ENCODE data around the gene PRRC2A.
A peak's percentile ranks its signal among the peaks of the same experiment; 100 is the strongest.

Gene PRRC2A

DNA sequence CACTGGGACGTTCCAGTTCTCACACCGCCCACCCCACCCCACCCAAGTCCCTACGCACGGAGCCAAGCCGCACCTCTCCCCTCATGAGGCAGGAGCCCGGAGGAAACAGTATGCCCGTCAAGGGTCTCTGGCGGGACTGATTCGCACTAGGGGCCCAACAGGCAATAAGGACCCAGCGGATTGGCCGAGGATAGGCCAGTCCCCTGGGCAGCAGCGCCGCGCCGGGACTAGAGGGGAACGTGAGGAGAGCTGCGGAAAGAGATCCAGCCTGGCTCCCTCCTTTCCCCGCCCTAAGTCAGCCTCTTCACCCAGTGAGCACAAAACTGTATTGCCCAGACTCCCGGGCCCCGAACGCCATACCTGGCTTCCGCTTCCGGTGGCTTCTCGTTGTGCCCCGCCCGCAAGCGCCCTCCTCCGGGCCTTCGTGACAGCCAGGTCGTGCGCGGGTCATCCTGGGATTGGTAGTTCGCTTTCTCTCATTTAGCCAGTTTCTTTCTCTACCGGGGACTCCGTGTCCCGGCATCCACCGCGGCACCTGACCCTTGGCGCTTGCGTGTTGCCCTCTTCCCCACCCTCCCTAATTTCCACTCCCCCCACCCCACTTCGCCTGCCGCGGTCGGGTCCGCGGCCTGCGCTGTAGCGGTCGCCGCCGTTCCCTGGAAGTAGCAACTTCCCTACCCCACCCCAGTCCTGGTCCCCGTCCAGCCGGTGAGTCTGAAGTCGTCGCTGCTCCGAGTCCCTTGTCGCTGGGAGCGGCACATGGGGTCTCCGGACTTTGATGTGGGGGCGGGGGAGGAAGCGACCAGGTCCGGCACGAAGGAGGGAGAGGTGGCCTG is 45.2 kb downstream of the PRRC2A start, which contains the start of gene CSNK2B:
CSNK2B (plus strand) TSS at position 580 of the 836 bp plus-strand sequence. CDS start 752 bp downstream, outside the sequence.
- Histone ChIP-seq H3K27me3 (no peaks in the 10 kb centered on the region), H3K9me3 (no peaks in the 10 kb centered on the region), H3K4me1 (no peaks in the 10 kb centered on the region), H3K4me3 (ENCODE audit: low read depth, low read length) (peak within 1 kb of the TSS; percentile 87), H3K36me3 (peaks cover 44% of the 10 kb centered on the region)
- TF ChIP-seq, protein P1, sequence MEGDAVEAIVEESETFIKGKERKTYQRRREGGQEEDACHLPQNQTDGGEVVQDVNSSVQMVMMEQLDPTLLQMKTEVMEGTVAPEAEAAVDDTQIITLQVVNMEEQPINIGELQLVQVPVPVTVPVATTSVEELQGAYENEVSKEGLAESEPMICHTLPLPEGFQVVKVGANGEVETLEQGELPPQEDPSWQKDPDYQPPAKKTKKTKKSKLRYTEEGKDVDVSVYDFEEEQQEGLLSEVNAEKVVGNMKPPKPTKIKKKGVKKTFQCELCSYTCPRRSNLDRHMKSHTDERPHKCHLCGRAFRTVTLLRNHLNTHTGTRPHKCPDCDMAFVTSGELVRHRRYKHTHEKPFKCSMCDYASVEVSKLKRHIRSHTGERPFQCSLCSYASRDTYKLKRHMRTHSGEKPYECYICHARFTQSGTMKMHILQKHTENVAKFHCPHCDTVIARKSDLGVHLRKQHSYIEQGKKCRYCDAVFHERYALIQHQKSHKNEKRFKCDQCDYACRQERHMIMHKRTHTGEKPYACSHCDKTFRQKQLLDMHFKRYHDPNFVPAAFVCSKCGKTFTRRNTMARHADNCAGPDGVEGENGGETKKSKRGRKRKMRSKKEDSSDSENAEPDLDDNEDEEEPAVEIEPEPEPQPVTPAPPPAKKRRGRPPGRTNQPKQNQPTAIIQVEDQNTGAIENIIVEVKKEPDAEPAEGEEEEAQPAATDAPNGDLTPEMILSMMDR (IDR thresholded peaks at IDR 0.05; ENCODE audit: low read depth, low read length): 0 out of 2 replicates have a peak, but pooled peaks have one; percentile 5
- peak; percentile 98 for DNase-seq

DNA sequence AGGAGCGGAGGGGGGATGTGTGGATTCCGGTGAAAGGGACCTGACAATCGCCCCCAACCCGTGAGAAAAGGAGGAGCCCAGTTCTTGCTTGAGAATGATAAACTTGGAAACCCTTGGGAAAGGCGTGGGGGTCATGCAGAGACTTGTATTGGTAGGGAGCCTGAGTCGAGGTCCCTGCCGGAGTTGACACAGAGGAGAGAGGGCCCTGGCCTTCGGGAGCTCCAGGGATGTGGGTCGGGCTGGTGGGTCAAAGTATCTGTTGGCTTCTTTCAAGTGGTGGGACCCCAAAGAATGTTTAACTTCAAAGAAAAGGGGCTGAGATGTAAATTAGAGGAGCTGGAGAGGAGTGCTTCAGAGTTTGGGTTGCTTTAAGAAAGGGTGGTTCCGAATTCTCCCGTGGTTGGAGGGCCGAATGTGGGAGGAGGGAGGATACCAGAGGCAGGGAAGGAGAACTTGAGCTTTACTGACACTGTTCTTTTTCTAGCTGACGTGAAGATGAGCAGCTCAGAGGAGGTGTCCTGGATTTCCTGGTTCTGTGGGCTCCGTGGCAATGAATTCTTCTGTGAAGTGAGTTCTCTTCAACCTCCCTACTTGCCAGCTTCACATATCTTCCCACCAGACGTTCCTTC is 45.9 kb downstream of the PRRC2A start:
- peak overlapping the region; percentile 87 for H3K4me3 ChIP-seq (ENCODE audit: low read depth, low read length)
- peaks cover 52% of the 10 kb centered on the region for H3K36me3 ChIP-seq

DNA sequence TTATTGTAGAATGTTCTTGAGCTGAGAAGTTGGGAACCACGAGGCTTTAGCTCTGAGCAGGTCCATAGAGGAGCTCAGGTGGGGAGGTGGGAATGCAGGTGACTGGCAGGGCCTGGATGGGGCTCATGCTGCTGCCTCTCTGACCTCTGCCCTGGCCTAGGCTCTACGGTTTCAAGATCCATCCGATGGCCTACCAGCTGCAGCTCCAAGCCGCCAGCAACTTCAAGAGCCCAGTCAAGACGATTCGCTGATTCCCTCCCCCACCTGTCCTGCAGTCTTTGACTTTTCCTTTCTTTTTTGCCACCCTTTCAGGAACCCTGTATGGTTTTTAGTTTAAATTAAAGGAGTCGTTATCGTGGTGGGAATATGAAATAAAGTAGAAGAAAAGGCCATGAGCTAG is 49.2 kb downstream of the PRRC2A start, which contains the start of gene LY6G5B:
LY6G5B (plus strand) TSS at position 301 of the 400 bp plus-strand sequence. CDS start 975 bp downstream, outside the sequence.
- Histone ChIP-seq H3K4me3 (ENCODE audit: low read depth, low read length) (no peak within 1 kb of the TSS), H3K27me3 (no peaks in the 10 kb centered on the region), H3K4me1 (no peaks in the 10 kb centered on the region), H3K36me3 (peaks cover 59% of the 10 kb centered on the region), H3K9me3 (no peaks in the 10 kb centered on the region)
- TF ChIP-seq, protein P1 (IDR thresholded peaks at IDR 0.05; ENCODE audit: low read depth, low read length): no peak
- DNase-seq: no peak

More for the DNA sequence above, 45.9 kb downstream of the PRRC2A start:
- TF ChIP-seq, protein P1 (IDR thresholded peaks at IDR 0.05; ENCODE audit: low read depth, low read length): no peak
- no peaks in the 10 kb centered on the region for H3K9me3 ChIP-seq
- no peak for DNase-seq
- H3K27me3 ChIP-seq: no peaks in the 10 kb centered on the region
- H3K4me1 ChIP-seq: no peaks in the 10 kb centered on the region

DNA sequence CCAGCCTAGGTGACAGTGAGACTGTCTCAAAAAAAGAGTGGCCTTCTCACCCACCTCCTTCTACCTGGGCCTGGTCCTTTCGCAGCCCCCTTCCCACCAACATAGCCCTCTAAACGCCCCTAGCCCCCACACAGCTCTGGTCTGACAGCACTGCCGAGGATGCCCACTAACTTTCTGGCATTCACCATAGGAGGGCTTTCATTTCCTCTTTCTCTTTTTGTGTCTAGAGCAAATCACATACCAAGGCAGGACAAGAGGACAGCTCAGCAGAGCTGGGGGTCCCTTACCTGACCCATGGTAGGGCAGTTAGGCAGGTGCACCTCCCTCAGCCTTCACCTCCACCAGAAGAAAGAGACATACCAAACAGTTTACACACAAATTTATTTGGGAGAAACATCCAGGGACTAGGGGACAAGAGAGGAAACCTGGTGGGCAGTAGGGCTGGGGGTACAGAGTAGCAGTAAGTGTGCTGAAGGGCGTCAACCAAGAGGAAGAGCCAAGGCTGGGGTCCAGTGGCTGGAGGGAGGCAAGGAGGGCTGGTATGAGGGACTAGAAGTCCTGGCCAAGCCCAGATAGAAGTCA is 55.9 kb downstream of the PRRC2A start:
- no peak overlapping the region for H3K4me3 ChIP-seq (ENCODE audit: low read depth, low read length)

DNA sequence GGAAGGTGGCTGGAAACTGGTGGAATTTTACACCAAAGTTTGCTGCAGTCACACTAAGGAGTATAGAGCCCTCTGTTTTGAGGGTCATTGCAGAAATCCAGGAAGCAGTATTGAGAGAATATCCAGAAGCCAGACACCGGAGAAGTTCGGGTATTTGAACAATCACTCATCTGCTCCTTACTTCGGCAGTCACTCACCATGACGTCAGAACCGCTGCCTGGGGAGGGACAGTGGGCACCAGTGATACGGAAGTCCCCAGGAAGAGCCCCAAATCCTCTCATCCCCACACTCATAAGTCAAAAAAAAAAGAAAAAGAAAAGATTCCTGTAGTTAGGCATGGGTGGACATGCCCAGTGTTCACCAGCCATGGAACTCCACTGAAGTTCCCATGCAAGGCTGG is 56.4 kb downstream of the PRRC2A start:
- Histone ChIP-seq H3K9me3 (no peaks in the 10 kb centered on the region), H3K4me3 (ENCODE audit: low read depth, low read length) (no peak overlapping the region), H3K36me3 (peaks cover 11% of the 10 kb centered on the region), H3K27me3 (no peaks in the 10 kb centered on the region; the same call in 1 of the 2 replicates), H3K4me1 (no peaks in the 10 kb centered on the region)
- DNase-seq: no peak
- TF ChIP-seq, protein P1 (IDR thresholded peaks at IDR 0.05; ENCODE audit: low read depth, low read length): no peak

More for the DNA sequence above, 55.9 kb downstream of the PRRC2A start:
- Histone ChIP-seq H3K36me3 (peaks cover 16% of the 10 kb centered on the region), H3K27me3 (no peaks in the 10 kb centered on the region; the same call in 1 of the 2 replicates), H3K4me1 (no peaks in the 10 kb centered on the region), H3K9me3 (no peaks in the 10 kb centered on the region)
- no peak for DNase-seq
- TF ChIP-seq, protein P1 (IDR thresholded peaks at IDR 0.05; ENCODE audit: low read depth, low read length): no peak
